Kidney epithelial cell (primary cell): ENCODE results near the gene RXRA. TPM values are rescaled to one million over a fixed set of nuclear protein-coding genes. Genes with fewer than 3 reads are reported as not detected.

Experiments
- DNase-seq: peaks from one replicate; pipeline ENCODE4 v3.0.0-alpha.2; 2010; ENCODE audit warnings: low read depth
- H3K27me3 ChIP-seq: 2 replicates; pipeline ENCODE4 v1.6.0; 2011; ENCODE audit warnings: low read length; ENCODE audit not compliant: control insufficient read depth, insufficient read depth
- H3K36me3 ChIP-seq: 2 replicates; pipeline ENCODE4 v1.5.1; 2011; ENCODE audit warnings: low read length; ENCODE audit not compliant: control insufficient read depth, insufficient read depth
- H3K4me3 ChIP-seq: 2 replicates; pipeline ENCODE4 v1.5.1; 2011; ENCODE audit warnings: low read depth, mild to moderate bottlenecking, control low read depth, low read length
- total RNA-seq: library from RNA; depleted of rRNA; stranded (reverse); fragments of >200 nt; gene quantifications from 2 replicates; pipeline ENCODE4 v1.2.3, GENCODE V29; 2015
- TF ChIP-seq, protein P1 (sequence below): IDR thresholded peaks from 2 replicates; pipeline ENCODE4 v1.5.1; 2011; ENCODE audit warnings: mild to moderate bottlenecking, moderate library complexity, low read length, control low read depth, inconsistent platforms; ENCODE audit not compliant: insufficient read depth, poor library complexity, severe bottlenecking

Gene RXRA
- total RNA-seq, 1 donor from 2014 or later, result 15.0 TPM

DNA sequence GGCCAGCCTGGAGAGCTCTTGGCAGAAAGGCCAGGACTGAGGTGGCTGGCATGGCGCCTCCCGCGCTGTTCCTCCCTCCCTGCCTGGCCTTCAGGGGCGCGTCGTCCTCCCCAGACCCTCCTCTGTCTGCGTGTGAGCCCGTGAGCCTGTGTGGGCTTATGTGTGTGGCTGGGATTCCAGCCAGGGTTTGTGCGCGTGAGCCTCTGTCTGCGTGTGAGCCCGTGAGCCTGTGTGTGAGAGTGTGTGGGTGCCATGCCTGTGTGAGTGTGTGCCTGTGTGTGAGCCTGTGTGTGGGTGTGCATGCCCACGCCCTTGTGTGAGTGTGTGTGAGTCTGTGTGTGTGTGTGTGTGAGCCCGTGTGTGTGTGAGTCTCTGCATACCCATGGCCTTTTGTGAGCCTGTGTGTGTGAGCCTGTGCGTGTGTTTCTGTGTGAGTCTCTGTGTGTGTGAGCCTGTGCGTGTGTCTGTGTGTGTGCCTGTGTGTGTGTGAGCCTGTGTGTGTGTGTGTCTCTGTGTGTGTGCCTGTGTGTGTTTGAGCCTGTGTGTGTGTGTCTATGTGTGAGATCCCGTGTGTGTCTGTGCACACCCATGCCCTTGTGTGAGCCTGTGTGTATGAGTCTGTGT lies 13.0 kb downstream of the RXRA start:
- H3K36me3 ChIP-seq, result no peaks in the 10 kb centered on the region
- TF ChIP-seq, protein P1, sequence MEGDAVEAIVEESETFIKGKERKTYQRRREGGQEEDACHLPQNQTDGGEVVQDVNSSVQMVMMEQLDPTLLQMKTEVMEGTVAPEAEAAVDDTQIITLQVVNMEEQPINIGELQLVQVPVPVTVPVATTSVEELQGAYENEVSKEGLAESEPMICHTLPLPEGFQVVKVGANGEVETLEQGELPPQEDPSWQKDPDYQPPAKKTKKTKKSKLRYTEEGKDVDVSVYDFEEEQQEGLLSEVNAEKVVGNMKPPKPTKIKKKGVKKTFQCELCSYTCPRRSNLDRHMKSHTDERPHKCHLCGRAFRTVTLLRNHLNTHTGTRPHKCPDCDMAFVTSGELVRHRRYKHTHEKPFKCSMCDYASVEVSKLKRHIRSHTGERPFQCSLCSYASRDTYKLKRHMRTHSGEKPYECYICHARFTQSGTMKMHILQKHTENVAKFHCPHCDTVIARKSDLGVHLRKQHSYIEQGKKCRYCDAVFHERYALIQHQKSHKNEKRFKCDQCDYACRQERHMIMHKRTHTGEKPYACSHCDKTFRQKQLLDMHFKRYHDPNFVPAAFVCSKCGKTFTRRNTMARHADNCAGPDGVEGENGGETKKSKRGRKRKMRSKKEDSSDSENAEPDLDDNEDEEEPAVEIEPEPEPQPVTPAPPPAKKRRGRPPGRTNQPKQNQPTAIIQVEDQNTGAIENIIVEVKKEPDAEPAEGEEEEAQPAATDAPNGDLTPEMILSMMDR, result no peak
- no peak for DNase-seq
- H3K27me3 ChIP-seq, result no peaks in the 10 kb centered on the region
- H3K4me3 ChIP-seq, result no peak overlapping the region

- H3K36me3 ChIP-seq, result no peaks in the 10 kb centered on the region
- H3K4me3 ChIP-seq, result no peak overlapping the region
- no peaks in the 10 kb centered on the region for H3K27me3 ChIP-seq
- DNase-seq, result no peak
- TF ChIP-seq, protein P1, result no peak
Measured at GRCh38 chr9:134340475-134341160, 14.4 kb downstream of the RXRA start.

GRCh38 chr9:134341306-134341705 lies 15.1 kb downstream of the RXRA start:
- TF ChIP-seq, protein P1, result no peak
- no peak for DNase-seq
- no peak overlapping the region for H3K4me3 ChIP-seq
- no peaks in the 10 kb centered on the region for H3K27me3 ChIP-seq
- H3K36me3 ChIP-seq, result no peaks in the 10 kb centered on the region

- Histone ChIP-seq H3K4me3 (no peak overlapping the region), H3K36me3 (no peaks in the 10 kb centered on the region), H3K27me3 (no peaks in the 10 kb centered on the region)
- no peak for DNase-seq
- TF ChIP-seq, protein P1, result no peak
Measured at GRCh38 chr9:134341929-134342745, 15.9 kb downstream of the RXRA start.

- no peaks in the 10 kb centered on the region for H3K36me3 ChIP-seq
- DNase-seq, result no peak
- TF ChIP-seq, protein P1, result no peak
- no peak overlapping the region for H3K4me3 ChIP-seq
- no peaks in the 10 kb centered on the region for H3K27me3 ChIP-seq
Measured at GRCh38 chr9:134342746-134343115, 16.5 kb downstream of the RXRA start.
